HG02884 (cell line): Measurements from ENCODE around the gene KRT78.
"Not testable (repeated sequence)": the region's sequence is repeated elsewhere in the genome, so short reads cannot be mapped to it uniquely, and the experiment has no call there.

Experiments
- ATAC-seq: cut with Tn5 transposase; IDR thresholded peaks from one replicate; pipeline ENCODE4 v1.9.1; 2021; ENCODE audit warnings: mild to moderate bottlenecking, moderate library complexity; ENCODE audit not compliant: unreplicated experiment

KRT78 gene, protein sequence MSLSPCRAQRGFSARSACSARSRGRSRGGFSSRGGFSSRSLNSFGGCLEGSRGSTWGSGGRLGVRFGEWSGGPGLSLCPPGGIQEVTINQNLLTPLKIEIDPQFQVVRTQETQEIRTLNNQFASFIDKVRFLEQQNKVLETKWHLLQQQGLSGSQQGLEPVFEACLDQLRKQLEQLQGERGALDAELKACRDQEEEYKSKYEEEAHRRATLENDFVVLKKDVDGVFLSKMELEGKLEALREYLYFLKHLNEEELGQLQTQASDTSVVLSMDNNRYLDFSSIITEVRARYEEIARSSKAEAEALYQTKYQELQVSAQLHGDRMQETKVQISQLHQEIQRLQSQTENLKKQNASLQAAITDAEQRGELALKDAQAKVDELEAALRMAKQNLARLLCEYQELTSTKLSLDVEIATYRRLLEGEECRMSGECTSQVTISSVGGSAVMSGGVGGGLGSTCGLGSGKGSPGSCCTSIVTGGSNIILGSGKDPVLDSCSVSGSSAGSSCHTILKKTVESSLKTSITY

DNA sequence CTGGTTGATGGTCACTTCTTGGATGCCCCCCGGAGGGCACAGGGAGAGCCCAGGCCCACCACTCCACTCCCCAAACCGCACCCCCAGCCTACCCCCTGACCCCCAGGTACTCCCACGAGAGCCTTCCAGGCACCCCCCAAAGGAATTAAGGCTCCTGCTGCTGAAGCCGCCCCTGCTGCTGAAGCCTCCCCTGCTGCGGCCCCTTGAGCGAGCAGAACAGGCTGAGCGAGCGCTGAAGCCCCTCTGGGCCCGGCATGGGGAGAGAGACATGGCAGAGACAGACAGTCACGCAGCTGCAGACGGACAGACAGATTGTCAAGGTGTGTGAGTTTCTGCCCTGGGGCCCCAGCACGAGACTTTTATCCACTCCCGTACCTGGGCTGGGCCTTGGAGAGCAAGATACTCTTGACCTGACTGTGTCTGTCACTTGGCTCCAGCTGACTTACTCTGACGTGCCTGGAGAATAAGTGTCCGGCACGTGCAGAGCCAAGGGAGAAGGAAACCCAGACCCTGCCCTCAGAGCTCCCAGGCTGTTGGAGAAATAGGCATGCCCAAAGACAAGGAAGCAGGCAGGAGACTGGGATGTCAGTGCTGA lies at the start of gene KRT78:
KRT78 (minus strand) TSS at position 334 of the 595 bp plus-strand sequence; CDS start at position 270, 64 bp downstream.
- no peak for ATAC-seq

DNA sequence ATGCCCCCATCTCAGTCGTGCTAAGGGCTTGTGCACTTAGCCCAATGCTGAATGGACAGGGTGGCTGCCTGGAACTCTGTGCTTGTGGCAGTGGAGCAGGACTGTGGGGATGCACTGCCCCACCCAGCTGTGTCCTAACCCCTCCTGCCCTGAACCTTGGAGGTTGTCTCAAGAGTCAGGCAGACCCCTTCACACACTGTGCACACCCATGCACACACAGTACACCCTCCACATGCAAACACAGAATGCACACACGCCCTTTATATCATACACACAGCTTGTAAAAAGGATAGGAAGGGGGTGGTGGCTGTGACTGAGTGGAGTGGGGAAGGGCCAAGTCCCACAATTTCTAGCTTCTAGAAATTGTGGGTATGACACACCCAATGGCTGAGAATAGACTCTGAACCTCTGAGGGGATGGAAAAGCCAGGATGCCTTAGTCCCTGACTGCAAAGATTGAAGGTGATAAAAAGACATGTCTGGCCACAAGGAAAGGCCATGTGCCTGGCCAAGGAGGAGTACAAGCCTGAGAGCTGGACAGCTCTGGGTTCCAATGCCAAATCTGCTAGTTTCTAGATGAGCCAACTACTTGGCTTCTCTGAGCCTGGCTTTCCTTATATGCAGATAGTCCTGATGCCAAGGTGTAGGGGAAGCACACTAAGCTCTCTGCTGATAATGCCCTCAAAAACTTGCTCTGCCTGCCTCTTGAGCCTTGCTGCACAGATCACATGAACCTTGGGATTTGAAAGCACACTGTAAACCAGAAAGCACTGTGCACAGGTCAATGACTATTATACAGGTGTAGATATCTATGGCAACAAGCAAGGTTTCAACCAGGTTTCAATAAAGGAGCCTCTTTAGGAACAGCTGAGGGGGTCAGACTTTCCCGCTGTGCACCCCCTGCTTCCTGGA lies 47.7 kb upstream of the KRT78 start:
- ATAC-seq = no peak

DNA sequence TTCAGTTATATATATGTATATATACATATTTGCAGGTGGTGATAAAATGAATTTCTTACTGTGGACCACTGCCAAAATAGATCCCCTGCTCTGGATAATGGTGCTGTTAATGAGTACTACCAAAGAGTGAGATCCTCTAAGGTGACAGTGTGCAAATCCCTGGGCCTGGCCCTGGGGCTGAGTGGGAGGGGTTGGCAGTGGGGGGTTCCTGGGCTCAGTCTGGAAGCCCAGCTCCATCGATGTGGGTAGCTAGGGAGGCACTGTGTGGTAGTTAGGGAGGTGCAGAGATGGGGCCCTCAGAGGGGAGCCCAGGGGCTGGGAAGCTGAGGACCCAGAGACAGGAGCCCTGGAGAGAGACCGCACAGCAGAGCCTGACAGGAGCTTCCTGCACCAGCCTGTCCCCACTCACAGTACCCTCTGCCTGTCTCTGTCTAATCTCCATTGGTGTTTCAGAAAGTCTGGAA lies 47.0 kb upstream of the KRT78 start:
- no peak for ATAC-seq

DNA sequence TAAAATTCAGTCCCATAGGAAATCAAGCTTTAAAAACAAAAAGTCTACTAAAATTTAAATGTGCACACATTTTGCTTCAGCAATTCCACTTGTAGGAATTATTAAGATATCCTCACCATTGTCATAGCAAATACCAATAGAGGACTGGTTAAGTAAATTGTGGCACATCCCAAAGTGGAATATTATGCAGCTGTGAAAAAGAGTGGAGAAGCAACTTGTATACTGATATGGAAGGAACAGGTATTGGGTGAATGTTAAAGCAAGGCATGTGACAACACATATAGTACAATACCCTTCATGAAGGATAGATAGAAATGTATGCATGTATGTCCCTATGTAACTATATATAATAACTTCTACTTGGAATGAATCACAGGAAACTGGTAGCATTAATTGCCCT lies 44.2 kb upstream of the KRT78 start:
- no peak for ATAC-seq

DNA sequence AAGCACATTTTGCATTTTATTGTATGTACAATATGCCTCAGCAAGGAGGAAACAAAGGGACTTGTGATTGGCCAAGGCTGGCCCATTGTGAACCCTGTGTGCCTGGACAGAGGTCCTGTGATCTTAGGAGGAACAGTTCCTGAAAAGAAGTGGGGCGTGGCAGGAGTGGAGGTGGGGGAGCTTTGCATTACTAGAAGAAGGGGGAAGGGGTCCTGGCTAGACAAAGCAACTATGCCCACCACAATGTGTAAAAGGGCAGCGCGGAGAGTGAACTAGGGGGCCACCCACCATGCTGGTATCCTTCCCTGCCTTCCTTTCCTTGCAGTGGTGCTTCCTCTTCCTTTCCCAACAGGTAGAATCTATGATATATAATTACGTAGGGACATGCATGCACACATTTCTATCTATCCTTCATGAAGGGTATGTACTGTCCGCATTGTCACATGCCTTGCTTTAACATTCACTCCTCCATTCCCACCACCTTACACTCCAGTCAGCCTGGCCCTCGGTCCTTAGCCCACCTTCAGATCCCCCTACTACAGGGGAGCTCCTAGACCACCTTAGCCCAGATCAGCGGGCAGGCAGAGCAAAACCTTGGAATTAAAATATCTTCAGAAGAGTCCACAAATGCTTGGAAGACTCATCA lies 43.5 kb upstream of the KRT78 start:
- no peak for ATAC-seq

DNA sequence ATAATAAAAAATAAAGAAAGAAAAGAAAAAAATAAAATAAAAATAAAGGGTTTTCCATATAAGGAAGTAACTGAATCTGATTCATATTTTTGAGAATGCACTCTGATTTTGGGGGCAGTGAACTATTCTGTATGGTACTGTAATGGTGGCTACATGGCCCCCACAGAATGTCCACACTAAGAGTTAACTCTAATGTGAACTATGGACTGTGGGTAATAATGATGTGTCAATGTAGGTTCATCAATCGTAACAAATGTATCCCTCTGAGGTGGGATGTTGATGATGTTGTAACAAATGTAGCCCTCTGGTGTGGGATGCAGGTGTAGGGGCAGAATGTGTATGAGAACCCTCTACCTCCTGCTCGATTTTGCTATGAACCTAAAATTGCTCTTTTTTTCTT lies 42.2 kb upstream of the KRT78 start:
- no peak for ATAC-seq

DNA sequence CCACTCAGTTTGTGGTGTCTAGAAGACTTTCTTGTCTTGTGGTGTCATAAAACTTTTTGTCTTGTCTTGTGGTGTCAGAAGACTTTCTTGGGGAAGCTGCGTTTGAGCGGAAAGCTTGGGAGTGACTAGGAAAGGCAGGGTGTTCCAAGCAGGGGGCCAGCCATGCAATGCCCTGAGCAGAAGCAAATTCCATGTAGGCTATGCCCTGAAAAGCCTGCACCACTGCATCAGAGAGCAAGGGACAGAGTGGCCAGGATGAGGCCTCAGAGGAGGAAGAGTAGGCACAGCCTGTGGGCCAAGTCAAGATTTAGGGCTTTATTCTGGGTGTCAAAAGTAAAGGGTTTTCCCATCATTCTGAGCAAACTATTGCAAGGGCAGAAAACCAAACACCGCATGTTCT lies 41.6 kb upstream of the KRT78 start:
- ATAC-seq = no peak

DNA sequence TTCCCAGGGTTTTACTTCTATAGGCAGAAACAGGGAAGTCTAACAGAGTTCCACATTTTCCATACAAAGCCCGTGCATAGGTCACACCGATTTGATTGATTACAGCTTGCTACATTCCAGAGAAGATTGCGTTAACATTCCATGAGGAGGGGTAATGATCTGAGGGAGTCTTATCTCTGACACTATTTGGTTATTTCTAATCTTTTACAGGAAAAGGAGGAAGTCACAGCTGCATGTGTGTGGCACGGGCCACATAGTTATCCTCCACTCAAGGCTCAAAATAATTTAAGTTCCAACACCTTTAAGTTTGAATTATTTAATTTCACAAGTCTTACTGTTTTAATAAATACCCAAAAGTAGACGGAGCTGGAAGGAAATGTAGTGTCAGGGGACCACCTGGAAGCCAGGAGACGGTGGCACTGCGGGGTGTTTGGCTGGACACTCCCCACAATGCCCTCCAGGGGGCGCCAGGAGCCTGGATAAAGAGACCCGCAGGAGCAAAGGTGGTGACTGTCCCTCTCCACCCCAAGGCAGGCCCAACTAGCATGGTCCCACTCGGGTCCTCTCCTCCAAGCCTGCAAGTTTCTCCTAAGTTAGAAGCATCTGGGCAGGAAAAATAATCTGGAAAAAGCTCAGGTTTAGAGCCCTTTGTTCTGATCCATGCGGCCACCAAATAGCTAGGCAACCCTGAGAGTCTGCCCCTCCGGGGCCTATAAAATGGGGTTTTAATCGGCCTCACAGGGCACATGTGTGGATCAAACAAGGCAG lies 35.9 kb upstream of the KRT78 start:
- no peak for ATAC-seq

DNA sequence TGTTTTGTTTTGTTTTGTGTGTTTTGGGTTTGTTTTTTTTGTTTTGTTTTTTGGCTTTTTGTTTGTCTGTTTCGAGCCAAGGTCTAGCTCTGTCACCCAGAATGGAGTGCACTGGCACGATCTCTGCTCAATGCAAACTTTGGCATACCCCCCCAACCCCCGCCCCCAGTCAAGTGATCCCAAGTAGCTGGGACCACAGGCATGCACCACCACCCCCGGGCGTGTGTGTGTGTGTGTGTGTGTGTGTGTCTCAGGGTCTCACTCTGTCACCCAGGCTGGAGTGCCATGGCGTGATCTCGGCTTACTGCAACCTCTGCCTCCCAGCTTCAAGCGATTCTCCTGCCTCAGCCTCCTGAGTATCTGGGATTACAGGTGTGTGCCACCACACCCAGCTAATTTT lies 31.7 kb upstream of the KRT78 start:
- ATAC-seq = not testable (repeated sequence)

DNA sequence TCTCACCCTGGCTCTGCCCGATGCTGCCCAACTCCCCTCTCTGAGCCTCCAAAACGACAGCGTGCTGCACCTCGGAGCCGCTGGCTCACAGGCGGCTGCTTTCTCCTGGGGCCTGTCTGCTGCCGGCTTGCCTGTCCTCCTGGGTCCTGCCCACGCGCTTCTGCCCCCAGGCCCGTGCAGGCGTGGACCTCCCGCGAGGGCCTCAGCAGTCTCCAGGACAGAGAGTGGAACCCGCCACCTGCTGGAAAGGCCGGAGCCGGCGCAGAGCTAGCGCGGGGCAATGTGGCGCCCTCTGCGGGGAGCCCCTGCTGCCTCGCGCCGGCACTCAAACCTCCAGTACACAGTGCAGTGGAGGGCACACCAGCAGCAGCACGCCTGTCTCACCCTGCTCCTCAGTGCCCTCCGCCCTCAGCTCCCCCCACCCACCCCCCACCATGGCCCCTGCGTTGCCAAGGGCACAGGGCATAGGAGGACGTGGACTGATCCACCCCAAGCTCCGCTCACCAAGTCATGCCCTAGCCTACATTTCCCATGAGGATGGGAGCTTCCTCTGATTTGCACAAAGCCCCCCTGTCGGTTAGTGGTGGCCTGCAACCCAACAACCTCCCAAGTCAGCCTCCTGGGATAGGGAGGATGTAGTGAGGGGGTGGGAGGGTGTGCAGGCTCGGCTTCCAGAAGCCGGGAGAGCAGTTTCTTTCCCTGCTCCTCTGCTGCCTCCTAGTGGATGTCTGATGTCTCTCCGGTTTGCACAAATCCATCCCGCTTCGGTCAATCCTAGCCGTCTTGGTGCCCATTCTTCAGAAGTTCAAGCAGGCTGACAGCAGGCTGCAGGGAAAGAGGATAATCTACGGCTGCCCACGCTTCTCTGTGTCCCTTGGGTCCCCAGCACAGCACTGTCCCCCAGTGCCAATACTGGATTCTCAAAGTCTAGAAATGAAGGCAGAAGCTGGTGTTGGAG lies 30.9 kb upstream of the KRT78 start:
- no peak for ATAC-seq

DNA sequence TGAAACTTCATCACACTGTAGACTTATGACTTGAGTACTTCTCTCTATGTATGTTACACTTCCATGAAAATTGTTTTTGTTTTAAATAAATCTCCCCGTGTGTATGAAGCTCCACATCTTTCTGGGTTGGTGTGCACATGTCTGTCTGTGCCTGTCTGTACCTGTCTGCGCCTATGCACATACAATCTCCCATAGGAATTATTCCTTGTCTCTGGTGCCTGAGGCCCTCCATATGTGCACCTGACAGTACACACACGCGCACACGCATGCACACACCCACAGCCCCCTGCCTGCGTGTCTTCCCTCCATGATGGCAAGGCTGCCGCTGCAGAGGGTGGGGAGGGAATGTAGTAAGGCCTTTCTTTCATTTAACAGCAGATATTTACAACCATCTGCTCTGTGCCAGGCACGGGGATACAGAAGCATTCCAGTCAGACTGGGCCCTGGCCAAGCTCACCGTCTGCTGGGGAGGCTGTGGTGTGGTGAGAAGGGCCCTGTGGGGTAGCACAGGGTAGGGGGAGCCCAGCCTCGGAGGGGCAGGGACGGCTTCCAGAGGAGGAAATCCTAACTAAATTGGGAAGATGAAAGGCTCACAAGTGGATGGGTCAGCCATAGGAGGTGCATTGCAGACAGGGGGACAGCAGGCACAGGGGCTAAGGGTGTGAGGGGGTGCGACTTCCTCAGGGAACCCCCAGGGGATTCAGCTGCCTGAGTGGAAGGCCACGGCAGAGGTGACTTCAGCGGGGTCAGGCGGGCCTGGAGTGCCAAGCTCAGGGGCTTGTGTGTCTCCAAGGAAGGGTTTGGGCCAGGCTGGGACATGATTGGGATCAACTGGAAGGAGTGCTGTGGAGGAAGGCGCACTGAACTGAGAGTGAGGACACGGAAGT lies 30.0 kb upstream of the KRT78 start:
- no peak for ATAC-seq

DNA sequence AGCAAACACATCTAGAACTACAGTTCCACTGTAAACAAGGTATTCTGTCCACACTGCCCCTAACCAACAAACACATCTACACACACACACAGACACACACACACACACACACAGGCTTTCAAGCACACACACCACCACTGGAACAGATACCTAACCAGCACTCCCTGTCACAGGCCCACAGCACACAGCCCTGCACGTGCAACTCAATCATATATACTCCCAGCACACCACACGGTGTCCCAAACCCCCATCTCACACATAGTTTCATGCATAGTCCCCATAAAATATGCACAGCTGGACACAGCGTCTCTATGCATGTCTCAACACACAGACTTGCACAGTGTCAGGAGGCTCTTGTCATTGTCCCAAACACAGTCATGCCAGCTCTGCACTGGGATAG lies 28.4 kb upstream of the KRT78 start:
- ATAC-seq = no peak

DNA sequence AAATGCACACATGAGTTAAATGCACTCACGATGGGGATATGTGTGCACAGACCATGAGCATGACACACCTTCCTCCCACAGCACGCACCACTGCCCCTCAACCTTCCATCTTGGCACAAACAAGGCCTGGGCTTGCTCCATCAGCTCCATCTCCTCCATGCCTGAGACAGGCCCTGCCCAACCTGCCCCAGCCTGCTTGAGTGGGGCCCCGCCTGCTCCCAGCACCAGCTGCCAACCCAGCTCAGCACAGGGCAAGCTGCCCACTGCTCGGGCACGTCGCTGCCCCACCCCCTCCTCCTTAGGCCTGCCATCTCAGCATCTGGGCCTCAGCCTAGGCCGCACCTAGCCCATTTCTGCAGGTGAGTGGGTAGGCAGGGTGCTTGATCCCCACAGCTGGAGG lies 27.6 kb upstream of the KRT78 start:
- ATAC-seq = no peak

DNA sequence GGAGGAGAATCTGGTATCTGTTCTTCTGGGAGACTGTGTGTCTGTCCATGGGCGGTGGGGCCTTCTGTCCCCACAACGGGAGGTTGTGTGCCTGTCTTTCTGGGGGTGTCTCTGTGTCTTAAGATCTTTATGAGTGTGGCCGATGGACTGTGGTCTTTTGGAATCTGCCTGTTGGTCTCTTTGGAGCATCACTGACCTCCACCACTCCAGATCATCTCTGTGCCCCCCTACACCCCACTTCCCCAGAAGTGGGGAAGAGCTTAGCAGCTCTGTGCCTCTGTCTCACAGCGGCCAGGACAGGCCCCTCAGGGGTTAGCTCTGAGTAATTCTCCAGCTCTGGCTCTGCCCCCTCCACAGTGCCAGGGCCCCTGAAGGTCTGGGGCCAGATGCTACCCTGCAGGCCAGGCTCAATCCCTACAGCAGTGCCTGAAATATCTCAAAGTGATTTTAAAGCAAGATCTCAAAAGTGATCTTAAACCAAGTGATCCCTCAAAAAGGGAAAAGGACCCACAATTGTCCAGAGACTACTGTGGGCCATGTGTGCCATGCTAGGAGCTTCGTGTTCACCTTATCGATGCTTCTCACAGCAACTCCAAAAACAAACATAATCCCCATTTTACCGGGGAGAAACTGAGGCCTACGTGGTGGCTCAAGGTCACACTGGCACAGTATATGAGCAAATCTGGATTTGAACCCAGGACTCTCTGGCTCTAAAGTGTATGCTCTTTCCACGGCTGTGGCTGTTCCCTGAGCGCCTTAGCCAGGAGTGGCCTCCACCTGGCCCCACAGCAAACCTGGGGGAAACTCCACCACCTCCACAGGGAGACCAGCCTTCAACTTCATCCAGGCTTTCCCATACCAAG lies 26.0 kb upstream of the KRT78 start:
- no peak for ATAC-seq

DNA sequence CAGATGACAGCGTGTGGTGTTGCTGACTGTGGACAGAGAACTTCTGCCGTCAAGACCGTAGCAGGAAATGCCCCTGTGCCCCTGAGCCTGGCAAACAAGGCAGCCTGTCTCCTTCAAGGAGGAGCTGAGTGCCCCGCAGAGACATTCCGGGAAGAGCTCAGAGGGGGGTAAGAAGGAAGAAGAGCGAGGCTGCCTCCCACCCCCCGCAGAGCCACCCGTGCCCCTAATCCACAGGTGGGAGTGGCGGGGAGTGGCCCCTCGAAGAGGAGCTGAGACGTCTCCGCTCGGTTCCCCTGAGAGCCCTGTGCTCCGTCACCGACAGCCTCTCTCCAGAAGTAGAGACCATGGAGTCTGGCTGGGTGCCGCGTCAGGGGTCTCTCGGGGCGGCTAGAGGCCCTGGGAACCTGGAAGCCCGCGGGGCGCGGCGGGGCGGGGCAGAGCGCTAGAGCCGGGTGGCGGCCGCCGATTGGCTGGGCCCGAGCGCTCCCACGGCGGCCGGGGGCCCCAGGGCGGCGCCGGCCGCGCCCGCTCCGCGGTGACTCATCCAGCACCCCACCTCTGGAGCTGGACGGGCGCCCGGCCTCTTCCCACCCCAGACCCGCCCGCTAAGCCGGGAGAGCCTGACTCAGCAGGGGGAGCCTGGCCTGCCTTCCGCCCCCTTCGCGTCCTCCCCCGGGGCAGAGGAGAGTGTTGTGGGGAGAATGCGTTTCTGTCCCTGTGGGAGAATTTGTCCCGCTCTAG lies 25.2 kb upstream of the KRT78 start:
- no peak for ATAC-seq

DNA sequence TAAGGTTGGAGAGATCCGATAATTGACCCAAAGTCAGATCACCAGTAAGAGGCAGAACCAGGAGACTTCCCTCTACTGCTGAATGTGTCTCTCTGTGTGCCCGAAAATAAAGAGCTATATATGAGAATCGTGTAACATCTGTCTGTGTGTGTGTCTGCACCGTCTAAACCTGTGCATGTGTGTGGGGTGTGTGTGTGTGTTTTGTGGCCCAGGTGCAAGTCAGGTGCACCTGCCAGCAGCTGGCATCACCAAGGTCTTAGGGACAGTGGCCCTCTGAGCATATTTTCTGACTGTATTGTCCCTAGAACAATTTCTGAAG lies 24.7 kb upstream of the KRT78 start:
- ATAC-seq = no peak
